ENCODE results near the gene FMNL1. TPM values are rescaled to one million over a fixed set of nuclear protein-coding genes. Genes with fewer than 3 reads are reported as not detected.
A peak's percentile ranks its signal among the peaks of the same experiment; 100 is the strongest.

The FMNL1 gene
- polyA plus RNA-seq, 3 donors: 23.8 to 826 (median 24.8) TPM

DNA sequence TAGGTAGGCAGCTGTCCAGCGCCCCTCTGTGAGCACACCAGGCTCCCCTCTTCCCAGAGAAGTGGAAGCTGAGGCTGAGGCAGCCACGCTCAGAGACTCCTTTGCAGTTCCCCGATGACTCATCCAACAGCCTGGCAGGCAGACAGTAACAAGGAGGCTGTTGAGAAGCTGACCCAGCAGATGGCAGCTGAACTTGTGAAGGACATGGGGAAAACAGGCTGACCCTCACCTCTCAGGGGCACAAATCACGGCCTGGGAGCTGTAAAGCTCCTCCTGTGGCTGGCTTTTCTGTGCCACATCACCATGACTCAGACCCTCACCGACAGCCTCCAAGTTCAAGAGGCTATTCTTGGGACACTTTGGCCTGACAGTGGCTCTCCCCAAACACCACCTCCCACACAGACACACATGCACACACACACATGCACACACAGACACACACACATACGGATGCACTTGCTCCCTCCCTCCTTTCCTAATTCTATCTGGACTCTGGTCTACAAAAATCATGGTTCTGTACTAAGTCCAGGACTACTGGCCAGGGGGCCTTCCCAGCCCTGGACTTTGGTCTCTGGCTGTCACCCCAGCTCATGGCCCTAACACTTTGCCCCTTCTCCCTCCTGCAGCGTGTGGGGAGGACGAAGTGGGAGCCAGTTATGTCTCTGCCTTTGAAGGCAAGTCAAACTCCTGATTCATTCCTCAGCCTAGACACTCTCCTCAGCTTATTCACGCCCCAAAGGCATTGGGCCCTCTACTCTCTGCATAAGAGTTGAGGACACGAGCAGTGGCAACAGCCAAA lies 71.9 kb downstream of the FMNL1 start:
- DNase-seq: peak; percentile 88 to 95 (median 94)

DNA sequence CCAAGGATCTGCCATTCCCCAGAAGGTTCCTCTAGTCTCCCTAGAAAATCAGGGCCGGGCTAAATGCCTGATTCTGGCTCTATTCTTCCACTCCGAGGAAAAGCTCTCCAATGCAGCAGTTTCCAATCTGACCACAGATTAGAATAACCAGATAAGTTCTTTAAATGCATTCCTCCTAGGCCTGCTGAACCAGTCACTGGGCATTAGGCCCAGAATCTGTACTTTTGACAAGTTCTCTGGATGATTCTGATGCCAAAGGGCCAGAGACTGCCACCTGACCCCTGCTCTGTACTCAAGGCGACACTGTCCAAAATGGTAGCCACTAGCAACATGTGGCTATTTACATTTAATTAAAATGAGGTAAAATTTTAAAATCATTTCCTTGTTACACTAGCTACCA lies 72.8 kb downstream of the FMNL1 start:
- peaks cover 96% of the 10 kb centered on the region for H3K4me1 Mint-ChIP-seq
- no peak for DNase-seq
- intact Hi-C loops (cut with micrococcal nuclease): loop anchor here in 1 of 2 donors (5.0 kb wide), 1 partner anchor 33 kb away; no protein-coding TSS in a partner anchor
- TF ChIP-seq, protein P1, sequence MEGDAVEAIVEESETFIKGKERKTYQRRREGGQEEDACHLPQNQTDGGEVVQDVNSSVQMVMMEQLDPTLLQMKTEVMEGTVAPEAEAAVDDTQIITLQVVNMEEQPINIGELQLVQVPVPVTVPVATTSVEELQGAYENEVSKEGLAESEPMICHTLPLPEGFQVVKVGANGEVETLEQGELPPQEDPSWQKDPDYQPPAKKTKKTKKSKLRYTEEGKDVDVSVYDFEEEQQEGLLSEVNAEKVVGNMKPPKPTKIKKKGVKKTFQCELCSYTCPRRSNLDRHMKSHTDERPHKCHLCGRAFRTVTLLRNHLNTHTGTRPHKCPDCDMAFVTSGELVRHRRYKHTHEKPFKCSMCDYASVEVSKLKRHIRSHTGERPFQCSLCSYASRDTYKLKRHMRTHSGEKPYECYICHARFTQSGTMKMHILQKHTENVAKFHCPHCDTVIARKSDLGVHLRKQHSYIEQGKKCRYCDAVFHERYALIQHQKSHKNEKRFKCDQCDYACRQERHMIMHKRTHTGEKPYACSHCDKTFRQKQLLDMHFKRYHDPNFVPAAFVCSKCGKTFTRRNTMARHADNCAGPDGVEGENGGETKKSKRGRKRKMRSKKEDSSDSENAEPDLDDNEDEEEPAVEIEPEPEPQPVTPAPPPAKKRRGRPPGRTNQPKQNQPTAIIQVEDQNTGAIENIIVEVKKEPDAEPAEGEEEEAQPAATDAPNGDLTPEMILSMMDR (IDR thresholded peaks at IDR 0.05): no peak
- H3K27me3 ChIP-seq (ENCODE audit: control insufficient read depth in 2 of 2, insufficient read depth in 2 of 2, low read length in 2 of 2): no peaks in the 10 kb centered on the region
- peaks cover 36 to 51% of the 10 kb centered on the region in 2 donors for H3K36me3 Mint-ChIP-seq
- H3K27me3 Mint-ChIP-seq (ENCODE audit: low read depth in 3 of 3): peaks cover 0 to 2% (median 0%) of the 10 kb centered on the region in 3 donors
- peak overlapping the region in 1 of 2 donors; percentile 83 for H3K27ac ChIP-seq (ENCODE audit: low read depth in 1 of 2, low read length in 2 of 2)
- H3K27ac Mint-ChIP-seq: peak overlapping the region in 4 of 7 donors; percentile 36 to 94 (median 90)
- peaks cover 0 to 2% (median 0%) of the 10 kb centered on the region in 7 donors for H3K9me3 Mint-ChIP-seq
- peaks cover 47% of the 10 kb centered on the region for H4K20me1 ChIP-seq (ENCODE audit: insufficient read depth, low read length)
- peak overlapping the region; percentile 65 for H3K4me2 ChIP-seq (replicated peaks; ENCODE audit: extremely low read depth, low read length, poor library complexity, severe bottlenecking)
- no peak overlapping the region for H3K9ac ChIP-seq (ENCODE audit: insufficient read depth, low read length, poor library complexity, severe bottlenecking)
- peaks cover 92 to 98% of the 10 kb centered on the region in 2 donors for H3K4me1 ChIP-seq (ENCODE audit: control insufficient read depth in 1 of 2, insufficient read depth in 2 of 2, low read length in 2 of 2)
- peak overlapping the region in 1 of 3 experiments; percentile 24 for H3K4me3 ChIP-seq (replicated peaks in 1 of 3; ENCODE audit: low read depth in 2 of 3, low read length in 3 of 3)
- H3K79me2 ChIP-seq (ENCODE audit: insufficient read depth, low read length): peaks cover 68% of the 10 kb centered on the region
- no peaks in the 10 kb centered on the region for H3K9me3 ChIP-seq (replicated peaks in 1 of 2; ENCODE audit: control insufficient read depth in 1 of 2, insufficient read depth in 1 of 2, low read length in 2 of 2)
- H3K36me3 ChIP-seq (replicated peaks in 1 of 2; ENCODE audit: control insufficient read depth in 1 of 2, insufficient read depth in 2 of 2, low read length in 2 of 2): peaks cover 8 to 10% of the 10 kb centered on the region in 2 donors
- 100% methylated on average over 2 of the region's 3 CpGs for WGBS (ENCODE audit: insufficient coverage)
- H3K4me3 Mint-ChIP-seq: no peak overlapping the region
- no peak overlapping the region for H2AFZ ChIP-seq (ENCODE audit: insufficient read depth, low read depth, low read length, poor library complexity, severe bottlenecking)

More for the DNA sequence above, 71.9 kb downstream of the FMNL1 start:
- peaks cover 0 to 2% (median 0%) of the 10 kb centered on the region in 7 donors for H3K9me3 Mint-ChIP-seq
- H4K20me1 ChIP-seq (ENCODE audit: insufficient read depth, low read length): peaks cover 38% of the 10 kb centered on the region
- peak overlapping the region; percentile 85 to 94 (median 88) for H3K27ac Mint-ChIP-seq
- peaks cover 17 to 19% of the 10 kb centered on the region in 2 donors for H3K36me3 ChIP-seq (replicated peaks in 1 of 2; ENCODE audit: control insufficient read depth in 1 of 2, insufficient read depth in 2 of 2, low read length in 2 of 2)
- H3K4me1 Mint-ChIP-seq: peaks cover 88% of the 10 kb centered on the region
- TF ChIP-seq, protein P1 (IDR thresholded peaks at IDR 0.05): no peak
- H3K9ac ChIP-seq (ENCODE audit: insufficient read depth, low read length, poor library complexity, severe bottlenecking): peak overlapping the region; percentile 23
- peak overlapping the region; percentile 34 to 77 for H3K27ac ChIP-seq (ENCODE audit: low read depth in 1 of 2, low read length in 2 of 2)
- no peak overlapping the region for H2AFZ ChIP-seq (ENCODE audit: insufficient read depth, low read depth, low read length, poor library complexity, severe bottlenecking)
- peaks cover 86 to 89% of the 10 kb centered on the region in 2 donors for H3K4me1 ChIP-seq (ENCODE audit: control insufficient read depth in 1 of 2, insufficient read depth in 2 of 2, low read length in 2 of 2)
- H3K9me3 ChIP-seq (replicated peaks in 1 of 2; ENCODE audit: control insufficient read depth in 1 of 2, insufficient read depth in 1 of 2, low read length in 2 of 2): no peaks in the 10 kb centered on the region
- H3K4me3 Mint-ChIP-seq: peak overlapping the region; percentile 20 to 57
- peak overlapping the region in 1 of 3 experiments; percentile 44 for H3K4me3 ChIP-seq (replicated peaks in 1 of 3; ENCODE audit: low read depth in 2 of 3, low read length in 3 of 3)
- H3K36me3 Mint-ChIP-seq: peaks cover 40 to 55% of the 10 kb centered on the region in 2 donors
- H3K4me2 ChIP-seq (replicated peaks; ENCODE audit: extremely low read depth, low read length, poor library complexity, severe bottlenecking): peak overlapping the region; percentile 65
- peaks cover 59% of the 10 kb centered on the region for H3K79me2 ChIP-seq (ENCODE audit: insufficient read depth, low read length)
- intact Hi-C loops (cut with micrococcal nuclease): loop anchor here in 1 of 2 donors (1.0 to 5.0 kb wide), 4 partner anchors 13 to 67 kb away; no protein-coding TSS in a partner anchor
- no peaks in the 10 kb centered on the region for H3K27me3 ChIP-seq (ENCODE audit: control insufficient read depth in 2 of 2, insufficient read depth in 2 of 2, low read length in 2 of 2)
- H3K27me3 Mint-ChIP-seq (ENCODE audit: low read depth in 3 of 3): peaks cover 0 to 2% (median 0%) of the 10 kb centered on the region in 3 donors
- WGBS (ENCODE audit: insufficient coverage): 36% methylated on average over 8 of the region's 10 CpGs

Measured in CD14-positive monocyte (primary cell).